GM20000 (cell line): ENCODE results near the gene FOXA1.

Experiments used
- DNase-seq: peaks from one replicate; pipeline ENCODE4 v3.0.0; 2012; ENCODE audit warnings: low spot score
- TF ChIP-seq, protein P1 (sequence below): IDR thresholded peaks from 2 replicates; pipeline ENCODE4 v1.5.1; 2012; ENCODE audit warnings: mild to moderate bottlenecking, control low read depth; ENCODE audit errors: extremely low read depth, missing control alignments

Gene FOXA1

GRCh38 chr14:37591941-37592481, 3.0 kb downstream of the FOXA1 start:
- no peak for DNase-seq
- TF ChIP-seq, protein P1, sequence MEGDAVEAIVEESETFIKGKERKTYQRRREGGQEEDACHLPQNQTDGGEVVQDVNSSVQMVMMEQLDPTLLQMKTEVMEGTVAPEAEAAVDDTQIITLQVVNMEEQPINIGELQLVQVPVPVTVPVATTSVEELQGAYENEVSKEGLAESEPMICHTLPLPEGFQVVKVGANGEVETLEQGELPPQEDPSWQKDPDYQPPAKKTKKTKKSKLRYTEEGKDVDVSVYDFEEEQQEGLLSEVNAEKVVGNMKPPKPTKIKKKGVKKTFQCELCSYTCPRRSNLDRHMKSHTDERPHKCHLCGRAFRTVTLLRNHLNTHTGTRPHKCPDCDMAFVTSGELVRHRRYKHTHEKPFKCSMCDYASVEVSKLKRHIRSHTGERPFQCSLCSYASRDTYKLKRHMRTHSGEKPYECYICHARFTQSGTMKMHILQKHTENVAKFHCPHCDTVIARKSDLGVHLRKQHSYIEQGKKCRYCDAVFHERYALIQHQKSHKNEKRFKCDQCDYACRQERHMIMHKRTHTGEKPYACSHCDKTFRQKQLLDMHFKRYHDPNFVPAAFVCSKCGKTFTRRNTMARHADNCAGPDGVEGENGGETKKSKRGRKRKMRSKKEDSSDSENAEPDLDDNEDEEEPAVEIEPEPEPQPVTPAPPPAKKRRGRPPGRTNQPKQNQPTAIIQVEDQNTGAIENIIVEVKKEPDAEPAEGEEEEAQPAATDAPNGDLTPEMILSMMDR = no peak

GRCh38 chr14:37591311-37591940, 3.6 kb downstream of the FOXA1 start:
- no peak for DNase-seq
- TF ChIP-seq, protein P1 = no peak

GRCh38 chr14:37590428-37591139, 4.5 kb downstream of the FOXA1 start:
- TF ChIP-seq, protein P1 = no peak
- no peak for DNase-seq

DNA sequence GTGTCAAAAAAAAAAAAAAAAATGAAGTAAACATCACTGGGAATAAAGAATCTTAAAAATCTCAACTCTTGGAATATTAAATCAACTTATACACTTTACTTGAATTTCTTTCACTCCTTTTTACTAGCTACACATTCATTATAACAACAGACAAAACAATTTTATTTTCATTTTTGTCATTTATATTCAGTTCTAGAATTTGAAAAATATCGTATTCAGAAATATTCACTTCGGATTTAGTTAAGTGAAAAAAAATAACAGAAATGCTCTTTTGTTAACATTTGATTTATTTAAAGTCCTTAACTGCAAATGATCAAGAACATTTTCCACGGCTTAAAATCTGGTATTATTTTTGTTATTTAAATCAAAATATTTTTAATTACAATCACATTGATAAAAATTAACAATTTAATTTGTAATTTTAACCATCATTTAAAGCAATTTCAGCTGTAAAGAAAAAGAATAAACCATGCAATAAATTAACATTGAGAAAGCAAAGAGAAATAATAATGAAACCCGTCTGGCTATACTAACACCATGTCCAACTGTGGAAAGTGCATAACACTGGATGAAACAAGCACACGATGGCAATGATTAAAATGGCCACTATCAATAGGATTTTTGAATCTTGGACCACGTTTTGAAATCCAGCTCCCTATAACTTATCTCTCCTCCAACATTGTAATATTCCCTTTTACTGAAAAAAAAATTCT, 5.2 kb downstream of the FOXA1 start:
- no peak for DNase-seq
- TF ChIP-seq, protein P1 = no peak

DNA sequence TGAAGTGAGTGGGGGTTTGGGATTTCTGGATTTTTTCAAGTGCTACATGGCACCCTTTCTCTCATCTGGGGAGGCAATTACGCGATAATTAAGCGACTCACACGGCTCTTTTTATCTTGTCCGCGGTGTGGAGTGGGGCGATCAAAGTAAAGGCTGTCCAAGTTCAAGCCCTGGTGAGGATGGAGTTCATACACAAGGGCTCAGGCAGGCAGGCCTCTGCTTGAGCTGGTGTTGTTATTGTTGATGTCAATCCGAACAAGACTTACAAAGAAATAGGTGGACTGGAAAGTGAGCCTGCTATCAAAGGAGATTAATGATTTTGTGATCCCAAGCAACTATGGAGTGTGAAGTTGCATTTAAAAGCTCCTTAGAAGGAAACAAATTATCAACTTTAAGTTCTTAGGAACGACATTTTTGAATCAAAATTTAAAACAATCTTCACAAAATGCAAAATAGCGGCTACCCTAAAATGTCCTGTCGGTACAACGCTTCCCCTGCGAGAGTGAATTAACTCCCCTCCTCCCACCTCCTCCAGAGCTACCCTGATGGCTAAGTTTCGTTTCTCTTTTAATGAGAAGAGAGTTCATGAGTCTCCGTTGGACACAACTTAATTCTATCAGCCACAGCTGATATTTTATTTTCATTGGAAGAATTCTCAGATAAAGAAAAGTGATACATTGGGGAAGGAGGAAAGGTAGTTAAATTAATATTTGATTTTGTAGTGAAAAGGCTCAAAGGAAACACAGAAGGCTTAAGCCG, 5.9 kb downstream of the FOXA1 start:
- DNase-seq = no peak
- TF ChIP-seq, protein P1 = no peak

DNA sequence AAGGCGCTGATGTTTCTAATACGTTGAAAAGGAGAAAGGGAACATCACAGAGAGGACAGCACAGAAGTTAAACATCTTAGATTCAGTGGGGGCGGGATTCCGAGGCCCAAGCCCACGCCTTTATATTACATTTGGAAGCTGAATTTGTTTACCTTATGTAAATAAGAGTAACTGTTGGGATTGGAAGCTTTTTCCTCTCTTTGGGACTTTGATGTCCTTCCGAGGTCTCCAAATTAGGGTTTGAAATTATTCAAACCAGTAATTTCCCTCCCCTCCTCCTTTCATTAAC, 6.4 kb downstream of the FOXA1 start:
- DNase-seq = no peak
- TF ChIP-seq, protein P1 = no peak
